IMR-90 (cell line): ENCODE measurements around the gene GTSE1. TPM values are rescaled to one million over a fixed set of nuclear protein-coding genes. Genes with fewer than 3 reads are reported as not detected.

Experiments used
- ATAC-seq: fragments of 200-7000 bp; cut with Tn5 transposase; 2 replicates; pipeline ENCODE4 v1.9.1; 2020; ENCODE audit warnings: low read depth, mild to moderate bottlenecking, moderate library complexity
- BruUV-seq: library from RNA; stranded (reverse); fragments of 400-500 nt; replicated peaks from 2 replicates; lab custom pipeline; 2021; lab: Mats Ljungman, UMichigan
- CTCF ChIA-PET: fragments of 300-600 bp; formaldehyde crosslinking; extraction: SDS; loops from one replicate; lab custom pipeline; 2021; ENCODE audit warnings: antibody characterized with exemption; lab: Yijun Ruan, JAX
- POLR2A ChIA-PET: fragments of 300-600 bp; sonication (Branson Sonifier 250); formaldehyde crosslinking; loops from one replicate; lab custom pipeline; 2022; ENCODE audit warnings: antibody characterized with exemption; ENCODE audit not compliant: unreplicated experiment; lab: Charles Lee
- DNase-seq: peaks from one replicate; pipeline ENCODE4 v3.0.0; 2013
- H2AFZ ChIP-seq: replicated peaks from 2 replicates; pipeline ENCODE3; 2013; ENCODE audit warnings: low read length, mild to moderate bottlenecking; ENCODE audit not compliant: poor library complexity
- H2AK5ac ChIP-seq: 2 replicates; pipeline ENCODE4 v1.6.1; 2013; ENCODE audit warnings: low read depth, low read length, inconsistent platforms
- H2AK9ac ChIP-seq: replicated peaks from 2 replicates; pipeline ENCODE3; 2013; ENCODE audit warnings: mild to moderate bottlenecking, low read depth, low read length, moderate library complexity; ENCODE audit not compliant: poor library complexity
- H2BK120ac ChIP-seq: 2 replicates; pipeline ENCODE4 v1.6.1; 2013; ENCODE audit warnings: low read depth, low read length, inconsistent platforms
- H2BK15ac ChIP-seq: 3 replicates; pipeline ENCODE4 v1.6.1; 2013; ENCODE audit warnings: low read depth, low read length, inconsistent platforms
- H2BK20ac ChIP-seq: 2 replicates; pipeline ENCODE4 v1.6.1; 2013; ENCODE audit warnings: low read depth, mild to moderate bottlenecking, inconsistent platforms, low read length, moderate library complexity
- H2BK5ac ChIP-seq: 2 replicates; pipeline ENCODE4 v1.6.1; 2013; ENCODE audit warnings: mild to moderate bottlenecking, low read depth, low read length, inconsistent platforms; ENCODE audit not compliant: poor library complexity, severe bottlenecking
- H3K14ac ChIP-seq: replicated peaks from 2 replicates; pipeline ENCODE4 v1.6.1; 2013; ENCODE audit warnings: low read depth, low read length, inconsistent platforms
- H3K18ac ChIP-seq: 2 replicates; pipeline ENCODE4 v1.6.1; 2013; ENCODE audit warnings: low read depth, low read length, control low read depth
- H3K23ac ChIP-seq: 2 replicates; pipeline ENCODE4 v1.6.1; 2013; ENCODE audit warnings: low read depth, low read length, inconsistent platforms
- H3K27ac ChIP-seq: 2 replicates; pipeline ENCODE4 v1.5.1; 2013; ENCODE audit warnings: mild to moderate bottlenecking, control low read depth, low read length; ENCODE audit not compliant: insufficient read depth
- H3K27me3 ChIP-seq: 2 replicates; pipeline ENCODE4 v1.6.1; 2013; ENCODE audit warnings: low read length; ENCODE audit not compliant: control insufficient read depth, insufficient read depth
- H3K36me3 ChIP-seq: 2 replicates; pipeline ENCODE4 v1.6.1; 2013; ENCODE audit warnings: low read length, mixed read lengths; ENCODE audit not compliant: control insufficient read depth, insufficient read depth
- H3K4ac ChIP-seq: 2 replicates; pipeline ENCODE4 v1.6.1; 2013; ENCODE audit warnings: low read depth, low read length, inconsistent platforms
- H3K4me1 ChIP-seq: 2 replicates; pipeline ENCODE4 v1.6.1; 2013; ENCODE audit warnings: low read length, mixed read lengths; ENCODE audit not compliant: control insufficient read depth, insufficient read depth
- H3K4me2 ChIP-seq: 2 replicates; pipeline ENCODE4 v1.6.1; 2013; ENCODE audit warnings: low read depth, mild to moderate bottlenecking, control low read depth, low read length, moderate library complexity
- H3K4me3 ChIP-seq: 2 replicates; pipeline ENCODE4 v1.5.1; 2013; ENCODE audit warnings: low read depth, mild to moderate bottlenecking, control low read depth, low read length, moderate library complexity; ENCODE audit not compliant: insufficient read depth
- H3K56ac ChIP-seq: 2 replicates; pipeline ENCODE4 v1.6.1; 2013; ENCODE audit warnings: low read length, inconsistent platforms; ENCODE audit not compliant: insufficient read depth; ENCODE audit errors: extremely low read depth
- H3K79me1 ChIP-seq, 2 experiments: 2 replicates each; pipeline ENCODE4 v1.6.1; 2013; ENCODE audit warnings: low read length in 2 of 2, inconsistent platforms in 1 of 2, low read depth in 1 of 2
- H3K9ac ChIP-seq: 2 replicates; pipeline ENCODE4 v1.6.1; 2013; ENCODE audit warnings: low read depth, low read length, control low read depth
- H3K9me1 ChIP-seq: 2 replicates; pipeline ENCODE4 v1.6.1; 2013; ENCODE audit warnings: low read length, inconsistent platforms; ENCODE audit not compliant: insufficient read depth
- H3K9me3 ChIP-seq: 2 replicates; pipeline ENCODE4 v1.6.1; 2013; ENCODE audit warnings: low read length; ENCODE audit not compliant: control insufficient read depth, insufficient read depth
- H4K20me1 ChIP-seq: 2 replicates; pipeline ENCODE4 v1.6.1; 2013; ENCODE audit warnings: low read length, inconsistent platforms; ENCODE audit not compliant: insufficient read depth
- H4K5ac ChIP-seq: 2 replicates; pipeline ENCODE4 v1.6.1; 2013; ENCODE audit warnings: mild to moderate bottlenecking, low read depth, low read length, control low read depth
- H4K8ac ChIP-seq, 2 experiments: 2 replicates each; pipeline ENCODE4 v1.6.1; 2013; ENCODE audit warnings: low read depth in 2 of 2, low read length in 2 of 2, control low read depth in 1 of 2, inconsistent platforms in 1 of 2
- H4K91ac ChIP-seq: 2 replicates; pipeline ENCODE4 v1.6.1; 2013; ENCODE audit warnings: low read depth, low read length, inconsistent platforms; ENCODE audit not compliant: insufficient read depth
- BHLHE40 ChIP-seq: fragments of 150-350 bp; IDR thresholded peaks from 2 replicates; pipeline ENCODE4 v1.6.1; 2016; ENCODE audit warnings: mild to moderate bottlenecking, low read depth, low read length
- NFE2L2 ChIP-seq: fragments of 150-350 bp; IDR thresholded peaks from 2 replicates; pipeline ENCODE4 v1.6.1; 2016; ENCODE audit warnings: low read depth, mild to moderate bottlenecking, low read length
- RCOR1 ChIP-seq: IDR thresholded peaks from 2 replicates; pipeline ENCODE4 v1.6.1; 2012; ENCODE audit warnings: mild to moderate bottlenecking, low read length, improper control_type of control experiment; ENCODE audit not compliant: insufficient replicate concordance
- SMC3 ChIP-seq: fragments of 150-350 bp; IDR thresholded peaks from 2 replicates; pipeline ENCODE4 v1.6.1; 2016; ENCODE audit warnings: low read depth, mild to moderate bottlenecking, antibody characterized with exemption, low read length, moderate library complexity
- WGBS, 2 experiments: methylation state at CpG; one replicate each; pipeline versions ENCODE4 v1.1.5 to v1.1.7; 2013; ENCODE audit warnings: missing lambda C conversion rate in 2 of 2; ENCODE audit not compliant: insufficient read length in 1 of 2; ENCODE audit errors: extremely low coverage in 2 of 2; 5-methylcytosine and 5-hydroxymethylcytosine counted together
- dilution Hi-C: fragments of 300-500 bp; cut with HindIII; formaldehyde crosslinking; loops from one replicate; pipeline ENCODE4 v1.14.3; 2018; ENCODE audit warnings: low sequenced_read_pairs; ENCODE audit not compliant: unreplicated experiment
- in situ Hi-C: fragments of 300-500 bp; cut with MboI; formaldehyde crosslinking; loops from 3 replicates; pipeline ENCODE4 v1.14.3; 2019; ENCODE audit warnings: low sequenced_read_pairs, inconsistent platforms, mixed read lengths
- intact Hi-C: fragments of 100-400 bp; cut with micrococcal nuclease; formaldehyde crosslinking; loops from 2 replicates; pipeline ENCODE4 v1.10.0; 2022
- polyA plus RNA-seq, 3 experiments: library from polyadenylated mRNA; depleted of rRNA; stranded (reverse); fragments of >200 nt; gene quantifications; 2 replicates each; pipeline ENCODE4 v1.2.3, GENCODE V29; 2012; ENCODE audit warnings: low replicate concordance in 1 of 3
- total RNA-seq: library from RNA; depleted of rRNA; stranded (reverse); fragments of >200 nt; gene quantifications from 2 replicates; pipeline ENCODE4 v1.2.3, GENCODE V29; 2012

Gene GTSE1
- total and polyA plus RNA-seq, 2 of the 4 experiments (the other 2 are of a cell fraction): 5.9 to 17.1 TPM

- Histone ChIP-seq H3K56ac (no peak overlapping the region), H4K8ac (no peak overlapping the region), H2AK5ac (no peak overlapping the region), H3K4ac (no peak overlapping the region), H4K20me1 (no peaks in the 10 kb centered on the region), H3K9me1 (0 out of 2 replicates have a peak, but pooled peaks cover 6% of the 10 kb centered on the region), H3K27me3 (no peaks in the 10 kb centered on the region), H2BK5ac (no peak overlapping the region), H2BK15ac (no peak overlapping the region), H3K4me2 (no peak overlapping the region), H3K18ac (no peak overlapping the region), H3K14ac (no peak overlapping the region), H3K9me3 (no peaks in the 10 kb centered on the region), H2AK9ac (no peak overlapping the region), H3K23ac (no peak overlapping the region), H3K79me1 (no peaks in the 10 kb centered on the region), H3K4me3 (no peak overlapping the region), H2BK20ac (no peak overlapping the region), H3K27ac (no peak overlapping the region), H4K5ac (no peak overlapping the region), H3K9ac (no peak overlapping the region), H3K36me3 (peaks cover 59% of the 10 kb centered on the region), H3K4me1 (no peaks in the 10 kb centered on the region), H4K91ac (no peak overlapping the region), H2AFZ (no peak overlapping the region), H2BK120ac (no peak overlapping the region)
- ChIA-PET CTCF (no interaction called here), POLR2A (interaction anchor here (0.5 kb wide), 1 partner anchor 216 kb away, joined by 4 read pairs; no protein-coding TSS in a partner anchor)
- dilution Hi-C loops (no loop called here), intact Hi-C loops (no loop called here), in situ Hi-C loops (no loop called here)
- ATAC-seq (no peak), DNase-seq (no peak)
- TF ChIP-seq SMC3 (no peak), RCOR1 (no peak), BHLHE40 (no peak), NFE2L2 (no peak)
- WGBS, 2 experiments: 94% methylated on average over 7 of the region's 33 CpGs; no CpG with 5 or more reads in 1 of the 2 experiments
- BruUV-seq: no TSS peak
Measured at GRCh38 chr22:46289244-46289891, 7.3 kb upstream of the GTSE1 start.
